SU-DHL-6 (cell line): ENCODE measurements around the gene MLH1.

Experiments used
- H2AFZ ChIP-seq: fragments of 200-600 bp; sonication (generic); 2 replicates; pipeline ENCODE4 v1.6.1; 2014; ENCODE audit warnings: low read depth, mild to moderate bottlenecking, moderate library complexity, mixed read lengths, antibody characterized with exemption, low read length; ENCODE audit not compliant: severe bottlenecking
- H3F3A ChIP-seq: fragments of 200-600 bp; shearing (Covaris generic); 2 replicates; pipeline ENCODE4 v1.6.0; 2016; ENCODE audit warnings: antibody characterized with exemption, mild to moderate bottlenecking; ENCODE audit not compliant: insufficient read depth
- H3K27ac ChIP-seq: fragments of 200-600 bp; sonication (generic); 2 replicates; pipeline ENCODE4 v1.5.1; 2016; ENCODE audit warnings: low read depth, mild to moderate bottlenecking, low read length, moderate library complexity, mixed read lengths
- H3K27me3 ChIP-seq: fragments of 200-600 bp; sonication (generic), shearing (Covaris generic); 2 replicates; pipeline ENCODE4 v1.6.0; 2014; ENCODE audit warnings: mild to moderate bottlenecking, low read length
- H3K36me3 ChIP-seq: fragments of 200-600 bp; sonication (generic); 2 replicates; pipeline ENCODE4 v1.6.1; 2014; ENCODE audit warnings: mild to moderate bottlenecking, low read length, mixed read lengths
- H3K4me2 ChIP-seq: fragments of 300-600, 200-600 bp; shearing (Covaris generic), sonication (generic); 2 replicates; pipeline ENCODE4 v1.6.0; 2014; ENCODE audit warnings: low read length, low read depth, mild to moderate bottlenecking; ENCODE audit not compliant: poor library complexity, severe bottlenecking
- H3K4me3 ChIP-seq: fragments of 200-600 bp; sonication (generic); 2 replicates; pipeline ENCODE4 v1.5.1; 2014; ENCODE audit warnings: antibody characterized with exemption, low read length, mild to moderate bottlenecking, mixed read lengths; ENCODE audit not compliant: insufficient read depth, poor library complexity, severe bottlenecking
- H3K79me2 ChIP-seq: fragments of 200-600 bp; sonication (generic); 2 replicates; pipeline ENCODE4 v1.6.1; 2014; ENCODE audit warnings: mild to moderate bottlenecking, low read length, moderate library complexity; ENCODE audit not compliant: insufficient read depth
- H3K9ac ChIP-seq: fragments of 200-600 bp; sonication (generic); 2 replicates; pipeline ENCODE4 v1.7.0; 2014; ENCODE audit warnings: mild to moderate bottlenecking, low read length
- H3K9me2 ChIP-seq: fragments of 200-600 bp; sonication (generic); replicated peaks from 2 replicates; pipeline ENCODE4 v1.6.1; 2014; ENCODE audit warnings: low read length; ENCODE audit not compliant: insufficient read depth
- H3K9me3 ChIP-seq: fragments of 200-600 bp; sonication (generic); 2 replicates; pipeline ENCODE4 v1.6.1; 2014; ENCODE audit warnings: low read length, mixed read lengths; ENCODE audit not compliant: insufficient read depth
- H4K20me1 ChIP-seq: fragments of 200-600 bp; sonication (generic); 2 replicates; pipeline ENCODE4 v1.6.1; 2014; ENCODE audit warnings: low read depth, mild to moderate bottlenecking, antibody characterized with exemption, low read length, moderate library complexity, mixed read lengths
- EZH2phosphoT487 ChIP-seq: fragments of 200-600 bp; sonication (generic), shearing (Covaris generic); conservative IDR thresholded peaks from 2 replicates; pipeline ENCODE4 v1.6.1; 2018; ENCODE audit warnings: mild to moderate bottlenecking, antibody characterized with exemption, low read length, moderate library complexity, mixed read lengths
- TF ChIP-seq, protein P1 (sequence below): fragments of 200-600 bp; sonication (generic); IDR thresholded peaks from one replicate; pipeline ENCODE4 v1.5.1; 2017; ENCODE audit warnings: antibody characterized with exemption, mild to moderate bottlenecking, low read length, moderate library complexity; ENCODE audit not compliant: insufficient read depth, poor library complexity, severe bottlenecking

Gene MLH1

DNA sequence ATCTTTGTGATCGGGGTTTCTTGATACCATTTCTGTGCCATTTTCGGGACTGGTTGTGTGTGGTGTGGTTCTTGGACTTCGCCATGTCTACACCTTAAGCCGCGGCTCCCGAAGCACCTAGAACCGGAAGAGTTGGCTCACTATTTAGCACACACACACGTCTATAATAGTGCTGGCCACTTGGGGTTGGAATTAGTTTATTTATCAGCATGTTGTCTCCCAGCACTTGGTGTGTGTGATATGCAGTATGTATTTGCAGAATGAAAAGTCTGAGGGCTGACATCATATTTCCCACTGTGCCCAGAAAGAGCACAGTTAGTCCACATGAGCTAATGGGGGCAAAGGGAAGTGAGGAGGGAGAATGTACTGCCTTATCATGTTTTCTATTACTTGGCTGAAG lies 23.6 kb downstream of the MLH1 start:
- Histone ChIP-seq H3K4me2 (no peak overlapping the region), H3K4me3 (no peak overlapping the region), H3K9me2 (no peaks in the 10 kb centered on the region), H3K27ac (no peak overlapping the region), H3K9me3 (no peaks in the 10 kb centered on the region), H3F3A (0 out of 2 replicates have a peak, but pooled peaks cover 5% of the 10 kb centered on the region), H2AFZ (no peak overlapping the region), H3K79me2 (no peaks in the 10 kb centered on the region), H4K20me1 (no peaks in the 10 kb centered on the region), H3K36me3 (peaks cover 28% of the 10 kb centered on the region; the same call in 1 of the 2 replicates), H3K9ac (no peak overlapping the region), H3K27me3 (no peaks in the 10 kb centered on the region)
- TF ChIP-seq, protein P1, sequence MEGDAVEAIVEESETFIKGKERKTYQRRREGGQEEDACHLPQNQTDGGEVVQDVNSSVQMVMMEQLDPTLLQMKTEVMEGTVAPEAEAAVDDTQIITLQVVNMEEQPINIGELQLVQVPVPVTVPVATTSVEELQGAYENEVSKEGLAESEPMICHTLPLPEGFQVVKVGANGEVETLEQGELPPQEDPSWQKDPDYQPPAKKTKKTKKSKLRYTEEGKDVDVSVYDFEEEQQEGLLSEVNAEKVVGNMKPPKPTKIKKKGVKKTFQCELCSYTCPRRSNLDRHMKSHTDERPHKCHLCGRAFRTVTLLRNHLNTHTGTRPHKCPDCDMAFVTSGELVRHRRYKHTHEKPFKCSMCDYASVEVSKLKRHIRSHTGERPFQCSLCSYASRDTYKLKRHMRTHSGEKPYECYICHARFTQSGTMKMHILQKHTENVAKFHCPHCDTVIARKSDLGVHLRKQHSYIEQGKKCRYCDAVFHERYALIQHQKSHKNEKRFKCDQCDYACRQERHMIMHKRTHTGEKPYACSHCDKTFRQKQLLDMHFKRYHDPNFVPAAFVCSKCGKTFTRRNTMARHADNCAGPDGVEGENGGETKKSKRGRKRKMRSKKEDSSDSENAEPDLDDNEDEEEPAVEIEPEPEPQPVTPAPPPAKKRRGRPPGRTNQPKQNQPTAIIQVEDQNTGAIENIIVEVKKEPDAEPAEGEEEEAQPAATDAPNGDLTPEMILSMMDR: no peak
- no peak for TF ChIP-seq EZH2phosphoT487

DNA sequence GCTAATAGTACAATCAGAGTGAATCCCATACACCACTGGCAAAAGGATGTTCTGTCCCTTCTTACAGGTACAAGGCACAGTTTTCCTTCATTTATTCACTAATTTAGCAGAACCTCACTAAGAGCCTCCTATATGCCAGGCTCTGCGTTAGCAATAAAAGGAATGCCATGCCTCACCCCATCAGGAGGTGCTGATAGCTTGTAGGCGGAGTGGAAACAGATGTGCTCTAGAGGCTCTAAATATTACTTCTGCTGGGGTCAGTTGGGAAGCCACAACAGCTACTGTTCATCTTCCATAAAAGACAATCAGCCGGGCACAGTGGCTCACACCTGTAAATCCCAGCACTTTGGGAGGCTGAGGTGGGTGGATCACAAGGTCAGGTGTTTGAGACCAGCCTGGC lies 24.4 kb downstream of the MLH1 start:
- H3K79me2 ChIP-seq: no peaks in the 10 kb centered on the region
- H2AFZ ChIP-seq: no peak overlapping the region
- H4K20me1 ChIP-seq: no peaks in the 10 kb centered on the region
- H3K9me2 ChIP-seq: no peaks in the 10 kb centered on the region
- H3K9ac ChIP-seq: no peak overlapping the region
- no peaks in the 10 kb centered on the region for H3K9me3 ChIP-seq
- no peak overlapping the region for H3K27ac ChIP-seq
- H3K27me3 ChIP-seq: no peaks in the 10 kb centered on the region
- H3F3A ChIP-seq: 0 out of 2 replicates have a peak, but pooled peaks cover 5% of the 10 kb centered on the region
- H3K36me3 ChIP-seq: peaks cover 20% of the 10 kb centered on the region; the same call in 1 of the 2 replicates
- TF ChIP-seq, protein P1: no peak
- TF ChIP-seq EZH2phosphoT487: no peak
- H3K4me3 ChIP-seq: no peak overlapping the region
- H3K4me2 ChIP-seq: no peak overlapping the region

DNA sequence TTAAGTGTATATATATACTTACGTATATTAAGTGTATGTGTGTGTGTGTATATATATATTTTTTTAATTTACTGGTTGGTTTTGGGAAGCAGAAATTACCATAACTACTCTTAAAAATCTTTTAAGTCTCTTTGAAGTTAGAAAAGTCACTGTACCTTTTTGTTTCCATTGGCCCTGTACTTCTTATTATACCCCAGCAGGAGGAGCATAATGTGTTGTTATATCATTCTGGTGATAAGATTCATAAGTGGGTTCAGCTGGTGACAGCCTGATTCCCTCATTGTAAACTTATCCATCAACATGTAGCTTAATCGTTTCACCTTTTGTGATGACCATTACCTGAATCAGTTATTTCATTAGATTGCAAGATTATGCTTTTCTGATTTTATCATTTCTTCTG lies 30.8 kb downstream of the MLH1 start:
- TF ChIP-seq, protein P1: no peak
- no peak for TF ChIP-seq EZH2phosphoT487
- no peak overlapping the region for H2AFZ ChIP-seq
- no peak overlapping the region for H3K4me3 ChIP-seq
- H3K9me2 ChIP-seq: no peaks in the 10 kb centered on the region
- H3K27me3 ChIP-seq: no peaks in the 10 kb centered on the region
- H3K79me2 ChIP-seq: peaks cover 3% of the 10 kb centered on the region; the same call in 1 of the 2 replicates
- no peak overlapping the region for H3K27ac ChIP-seq
- no peaks in the 10 kb centered on the region for H3K9me3 ChIP-seq
- H3K4me2 ChIP-seq: no peak overlapping the region
- peaks cover 25% of the 10 kb centered on the region for H3K36me3 ChIP-seq
- no peaks in the 10 kb centered on the region for H4K20me1 ChIP-seq
- H3K9ac ChIP-seq: no peak overlapping the region
- H3F3A ChIP-seq: no peaks in the 10 kb centered on the region
